NOMO-1 treated with dmso at 0.1 percent for 144 hours (cell line): ENCODE data around the gene SERAC1.

Source experiments
- DNase-seq: peaks from one replicate; lab custom pipeline; 2025; ENCODE audit not compliant: unreplicated experiment; lab: John Stamatoyannopoulos, UW

SERAC1 gene

DNA sequence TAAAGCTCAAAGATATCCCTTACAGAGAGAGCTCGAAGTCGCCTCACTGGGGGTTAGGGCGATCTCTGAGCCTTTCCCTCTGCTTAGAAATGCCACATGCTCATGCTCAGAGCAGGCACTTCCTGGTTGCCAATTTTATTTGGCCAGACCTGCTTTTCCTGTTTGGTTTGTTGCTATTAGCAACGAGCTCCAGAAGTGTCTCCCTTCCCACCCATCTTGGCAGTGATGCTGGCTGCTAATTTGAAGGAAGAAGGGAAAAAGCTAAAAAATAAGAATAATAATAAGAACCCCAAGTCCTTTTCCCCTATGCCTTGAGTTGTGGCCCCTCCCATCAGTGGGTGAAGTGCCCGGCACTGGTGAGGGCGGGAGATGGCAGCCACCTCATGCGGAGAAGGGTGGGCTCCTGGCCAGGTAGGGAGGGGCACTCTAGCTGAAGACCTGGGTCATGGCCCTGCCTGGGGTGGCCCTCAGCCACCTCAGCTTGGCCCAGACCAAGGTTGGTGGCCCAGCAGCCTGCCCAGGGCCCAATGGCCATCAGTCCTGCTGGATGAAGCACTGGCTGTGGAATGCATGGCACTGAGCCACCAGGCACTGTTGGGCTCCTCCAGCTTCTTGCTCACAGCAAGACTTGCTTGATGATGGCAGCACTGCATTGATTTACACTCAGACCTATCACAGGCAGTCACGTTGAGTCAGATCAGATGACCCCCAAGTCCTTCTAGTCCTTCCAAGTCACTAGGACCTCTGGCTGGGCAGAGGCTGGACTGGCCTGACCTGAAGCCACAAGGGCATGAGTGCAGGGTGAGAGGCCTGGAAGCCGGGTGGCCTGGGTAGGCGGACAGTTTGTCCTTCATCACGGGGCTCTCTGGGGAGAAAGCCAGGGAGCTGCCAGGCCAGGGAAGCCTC lies 107.4 kb downstream of the SERAC1 start:
- DNase-seq, result no peak
